Liver (tissue), 3 donors: ENCODE data around the gene DNMBP.
A peak's percentile ranks its signal among the peaks of the same experiment; 100 is the strongest.

Experiments
- EGR1 ChIP-seq, 2 donors: IDR thresholded peaks; 2 replicates each; pipeline ENCODE4 v1.6.1; 2016 to 2018; ENCODE audit warnings: antibody characterized with exemption in 2 of 2, low read depth in 2 of 2
- HNF4G ChIP-seq: IDR thresholded peaks from 2 replicates; pipeline ENCODE4 v1.6.1; 2016; ENCODE audit warnings: antibody characterized with exemption
- NR2F2 ChIP-seq: IDR thresholded peaks from 2 replicates; pipeline ENCODE4 v1.6.1; 2016; ENCODE audit warnings: antibody characterized with exemption
- RXRA ChIP-seq, 2 donors: IDR thresholded peaks; 2 replicates each; pipeline ENCODE4 v1.6.1; 2017 to 2018; ENCODE audit warnings: antibody characterized with exemption in 2 of 2, mild to moderate bottlenecking in 1 of 2
- TAF1 ChIP-seq: conservative IDR thresholded peaks from 2 replicates; pipeline ENCODE4 v1.6.1; 2016; ENCODE audit warnings: antibody characterized with exemption, mild to moderate bottlenecking
- YY1 ChIP-seq: IDR thresholded peaks from 2 replicates; pipeline ENCODE4 v1.6.1; 2016; ENCODE audit warnings: antibody characterized with exemption, mild to moderate bottlenecking
- TF ChIP-seq, protein P1 (sequence below): fragments of 150-350 bp; IDR thresholded peaks from 2 replicates; pipeline ENCODE4 v1.5.1; 2017; ENCODE audit warnings: improper control_type of control experiment, low read depth, low read length; ENCODE audit not compliant: missing input control
- TF ChIP-seq, protein P2 (sequence below): IDR thresholded peaks from 2 replicates; pipeline ENCODE4 v1.6.1; 2016; ENCODE audit warnings: antibody characterized with exemption
- TF ChIP-seq, protein P3 (sequence below): IDR thresholded peaks from 2 replicates; pipeline ENCODE4 v1.6.1; 2016; ENCODE audit warnings: antibody characterized with exemption, mild to moderate bottlenecking
- donor health status: healthy.
- donor health status: healthy.

DNA sequence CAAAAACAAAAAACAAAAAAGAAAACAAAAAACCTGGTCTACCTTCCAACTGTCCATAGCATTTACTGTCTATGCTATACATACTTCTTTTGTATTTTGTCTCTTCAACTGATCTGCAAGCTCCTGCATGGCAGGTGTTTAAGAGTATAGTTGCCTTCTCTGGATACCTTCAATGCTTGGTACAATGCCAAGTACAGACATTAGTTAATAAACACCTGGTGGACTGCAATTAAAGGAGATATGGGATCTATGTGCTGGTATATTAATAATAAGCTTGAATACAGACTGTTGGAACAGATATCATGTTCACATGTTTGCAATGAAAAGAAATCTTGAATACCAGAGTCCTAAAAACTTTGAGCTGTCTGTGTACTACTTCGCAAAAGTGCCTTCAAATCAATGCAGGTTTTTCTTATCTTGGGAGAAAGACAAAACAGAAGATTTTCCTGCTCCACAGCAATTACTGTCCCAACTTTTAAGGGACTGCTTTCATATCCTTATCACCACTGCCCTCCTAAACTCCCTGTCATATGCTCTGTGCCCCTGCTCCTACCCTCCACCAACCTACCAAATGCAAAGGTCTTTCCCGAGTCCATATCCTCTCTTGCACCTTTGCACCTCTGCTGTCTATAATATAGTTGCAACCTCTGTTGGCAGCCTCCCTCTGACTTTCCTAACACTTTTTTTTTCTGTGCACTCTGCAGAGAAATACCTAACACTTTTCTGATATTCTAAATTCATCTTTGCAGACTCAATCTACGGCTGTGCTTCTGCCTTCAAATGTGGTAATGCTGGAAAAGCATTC is 85.1 kb downstream of the DNMBP start:
- TF ChIP-seq, protein P1, sequence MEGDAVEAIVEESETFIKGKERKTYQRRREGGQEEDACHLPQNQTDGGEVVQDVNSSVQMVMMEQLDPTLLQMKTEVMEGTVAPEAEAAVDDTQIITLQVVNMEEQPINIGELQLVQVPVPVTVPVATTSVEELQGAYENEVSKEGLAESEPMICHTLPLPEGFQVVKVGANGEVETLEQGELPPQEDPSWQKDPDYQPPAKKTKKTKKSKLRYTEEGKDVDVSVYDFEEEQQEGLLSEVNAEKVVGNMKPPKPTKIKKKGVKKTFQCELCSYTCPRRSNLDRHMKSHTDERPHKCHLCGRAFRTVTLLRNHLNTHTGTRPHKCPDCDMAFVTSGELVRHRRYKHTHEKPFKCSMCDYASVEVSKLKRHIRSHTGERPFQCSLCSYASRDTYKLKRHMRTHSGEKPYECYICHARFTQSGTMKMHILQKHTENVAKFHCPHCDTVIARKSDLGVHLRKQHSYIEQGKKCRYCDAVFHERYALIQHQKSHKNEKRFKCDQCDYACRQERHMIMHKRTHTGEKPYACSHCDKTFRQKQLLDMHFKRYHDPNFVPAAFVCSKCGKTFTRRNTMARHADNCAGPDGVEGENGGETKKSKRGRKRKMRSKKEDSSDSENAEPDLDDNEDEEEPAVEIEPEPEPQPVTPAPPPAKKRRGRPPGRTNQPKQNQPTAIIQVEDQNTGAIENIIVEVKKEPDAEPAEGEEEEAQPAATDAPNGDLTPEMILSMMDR: no peak
- peak; percentile 8 to 20 for TF ChIP-seq RXRA (IDR thresholded peaks at IDR 0.05)
- no peak for TF ChIP-seq YY1
- TF ChIP-seq EGR1 (IDR thresholded peaks at IDR 0.05; ENCODE audit: low read depth in 2 of 2): no peak
- no peak for TF ChIP-seq HNF4G
- no peak for TF ChIP-seq TAF1
- TF ChIP-seq, protein P2, sequence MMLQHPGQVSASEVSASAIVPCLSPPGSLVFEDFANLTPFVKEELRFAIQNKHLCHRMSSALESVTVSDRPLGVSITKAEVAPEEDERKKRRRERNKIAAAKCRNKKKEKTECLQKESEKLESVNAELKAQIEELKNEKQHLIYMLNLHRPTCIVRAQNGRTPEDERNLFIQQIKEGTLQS: no peak
- TF ChIP-seq, protein P3, sequence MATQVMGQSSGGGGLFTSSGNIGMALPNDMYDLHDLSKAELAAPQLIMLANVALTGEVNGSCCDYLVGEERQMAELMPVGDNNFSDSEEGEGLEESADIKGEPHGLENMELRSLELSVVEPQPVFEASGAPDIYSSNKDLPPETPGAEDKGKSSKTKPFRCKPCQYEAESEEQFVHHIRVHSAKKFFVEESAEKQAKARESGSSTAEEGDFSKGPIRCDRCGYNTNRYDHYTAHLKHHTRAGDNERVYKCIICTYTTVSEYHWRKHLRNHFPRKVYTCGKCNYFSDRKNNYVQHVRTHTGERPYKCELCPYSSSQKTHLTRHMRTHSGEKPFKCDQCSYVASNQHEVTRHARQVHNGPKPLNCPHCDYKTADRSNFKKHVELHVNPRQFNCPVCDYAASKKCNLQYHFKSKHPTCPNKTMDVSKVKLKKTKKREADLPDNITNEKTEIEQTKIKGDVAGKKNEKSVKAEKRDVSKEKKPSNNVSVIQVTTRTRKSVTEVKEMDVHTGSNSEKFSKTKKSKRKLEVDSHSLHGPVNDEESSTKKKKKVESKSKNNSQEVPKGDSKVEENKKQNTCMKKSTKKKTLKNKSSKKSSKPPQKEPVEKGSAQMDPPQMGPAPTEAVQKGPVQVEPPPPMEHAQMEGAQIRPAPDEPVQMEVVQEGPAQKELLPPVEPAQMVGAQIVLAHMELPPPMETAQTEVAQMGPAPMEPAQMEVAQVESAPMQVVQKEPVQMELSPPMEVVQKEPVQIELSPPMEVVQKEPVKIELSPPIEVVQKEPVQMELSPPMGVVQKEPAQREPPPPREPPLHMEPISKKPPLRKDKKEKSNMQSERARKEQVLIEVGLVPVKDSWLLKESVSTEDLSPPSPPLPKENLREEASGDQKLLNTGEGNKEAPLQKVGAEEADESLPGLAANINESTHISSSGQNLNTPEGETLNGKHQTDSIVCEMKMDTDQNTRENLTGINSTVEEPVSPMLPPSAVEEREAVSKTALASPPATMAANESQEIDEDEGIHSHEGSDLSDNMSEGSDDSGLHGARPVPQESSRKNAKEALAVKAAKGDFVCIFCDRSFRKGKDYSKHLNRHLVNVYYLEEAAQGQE: no peak
- no peak for TF ChIP-seq NR2F2
